GM19324 (cell line): ENCODE results near the gene SLC27A4.
"Not testable (repeated sequence)": the region's sequence is repeated elsewhere in the genome, so short reads cannot be mapped to it uniquely, and the experiment has no call there.

Experiments used
- ATAC-seq: cut with Tn5 transposase; IDR thresholded peaks from one replicate; pipeline ENCODE4 v1.9.1; 2021; ENCODE audit warnings: mild to moderate bottlenecking, moderate library complexity; ENCODE audit not compliant: unreplicated experiment, low FRiP score

The SLC27A4 gene

GRCh38 chr9:128323791-128324190, 16.5 kb upstream of the SLC27A4 start:
- ATAC-seq, result no peak

GRCh38 chr9:128324401-128324800, 15.9 kb upstream of the SLC27A4 start:
- ATAC-seq, result no peak

- no peak for ATAC-seq
Observed at GRCh38 chr9:128325629-128326028, 14.7 kb upstream of the SLC27A4 start.

GRCh38 chr9:128333451-128333869, 6.9 kb upstream of the SLC27A4 start:
- no peak for ATAC-seq

- ATAC-seq, result no peak
Observed at GRCh38 chr9:128335161-128335560, 5.2 kb upstream of the SLC27A4 start.

- ATAC-seq, result no peak
Observed at GRCh38 chr9:128335914-128336313, 4.4 kb upstream of the SLC27A4 start.

- ATAC-seq, result no peak
Observed at GRCh38 chr9:128337936-128338335, 2.4 kb upstream of the SLC27A4 start.

GRCh38 chr9:128338852-128339614, 1.3 kb upstream of the SLC27A4 start:
- not testable (repeated sequence) for ATAC-seq

DNA sequence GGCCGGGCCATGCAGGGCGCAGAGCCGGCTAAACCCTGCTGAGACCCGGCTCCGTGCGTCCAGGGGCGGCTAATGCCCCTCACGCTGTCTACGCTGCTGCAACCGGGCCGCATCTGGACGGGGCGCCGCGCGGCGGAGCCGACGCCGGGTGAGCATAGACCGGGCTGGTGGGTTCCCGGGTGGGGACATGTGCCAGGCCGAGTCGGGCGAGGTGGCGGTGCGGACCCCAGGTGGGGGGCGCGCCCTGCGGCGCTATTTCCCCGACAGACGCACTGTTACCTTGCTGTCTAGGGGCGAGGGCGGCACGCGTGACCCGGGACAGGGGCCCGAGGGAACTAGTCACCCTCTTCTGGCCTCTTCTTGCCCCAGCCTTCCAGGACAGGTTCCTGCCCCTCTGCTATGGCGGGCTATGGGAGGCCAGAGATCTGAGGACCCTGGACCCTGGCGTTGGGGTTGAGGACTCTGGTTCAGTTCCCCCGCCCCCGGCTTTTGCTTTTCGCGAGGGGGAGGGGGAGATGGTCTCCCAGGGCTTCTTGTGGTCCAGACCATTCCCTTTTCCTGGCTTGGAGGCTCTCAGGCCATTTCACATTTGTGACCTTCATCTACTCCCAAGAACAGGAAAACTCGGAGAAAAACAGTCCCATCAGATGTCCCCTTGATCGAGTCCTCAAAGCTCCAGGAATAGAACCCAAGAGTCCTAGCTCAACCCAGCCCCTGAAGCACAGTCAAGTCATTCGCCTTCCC, 536 bp downstream of the SLC27A4 start:
- no peak for ATAC-seq

DNA sequence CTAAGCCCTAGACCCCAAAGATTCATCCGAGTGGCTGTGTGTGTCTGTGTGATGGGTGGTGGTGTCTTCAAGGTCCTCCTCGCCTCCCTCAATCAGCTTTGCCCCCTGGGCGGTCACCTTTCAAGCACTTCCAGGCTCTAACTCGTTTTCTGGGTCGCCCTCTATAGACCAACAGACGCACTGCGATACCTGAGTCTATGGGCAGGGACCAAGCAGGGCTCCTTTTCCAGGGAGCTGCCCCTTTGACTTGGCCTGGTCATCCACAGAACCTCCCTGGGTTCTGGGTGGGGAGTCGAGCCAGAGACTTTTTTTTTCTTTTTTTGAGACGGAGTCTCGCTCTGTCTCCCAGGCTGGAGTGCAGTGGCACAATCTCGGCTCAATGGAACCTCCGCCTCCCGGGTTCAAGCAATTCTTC, 1.1 kb downstream of the SLC27A4 start:
- ATAC-seq, result no peak

- ATAC-seq, result no peak
Observed at GRCh38 chr9:128342971-128343680, 2.8 kb downstream of the SLC27A4 start.

DNA sequence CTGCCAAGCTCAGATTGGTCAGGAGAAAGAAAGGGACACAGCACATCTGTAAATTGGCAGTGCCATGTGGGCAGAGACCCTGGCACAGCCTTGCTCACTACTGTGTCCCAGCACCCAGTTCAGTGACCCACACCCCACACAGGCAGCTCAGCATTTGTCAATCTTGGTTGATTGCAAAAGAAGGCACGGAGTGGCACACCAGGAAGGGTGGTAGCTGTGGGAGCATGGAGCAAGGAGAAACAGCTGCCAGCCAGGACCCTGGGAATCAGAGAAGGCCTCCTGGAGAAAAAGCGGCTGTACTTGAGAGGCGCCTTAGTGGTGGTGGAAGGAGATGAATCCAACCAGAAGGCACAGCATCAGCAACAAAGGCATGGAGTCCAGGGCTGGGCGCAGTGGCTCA, 3.5 kb downstream of the SLC27A4 start:
- no peak for ATAC-seq

GRCh38 chr9:128344931-128345605, 4.7 kb downstream of the SLC27A4 start:
- ATAC-seq, result no peak

DNA sequence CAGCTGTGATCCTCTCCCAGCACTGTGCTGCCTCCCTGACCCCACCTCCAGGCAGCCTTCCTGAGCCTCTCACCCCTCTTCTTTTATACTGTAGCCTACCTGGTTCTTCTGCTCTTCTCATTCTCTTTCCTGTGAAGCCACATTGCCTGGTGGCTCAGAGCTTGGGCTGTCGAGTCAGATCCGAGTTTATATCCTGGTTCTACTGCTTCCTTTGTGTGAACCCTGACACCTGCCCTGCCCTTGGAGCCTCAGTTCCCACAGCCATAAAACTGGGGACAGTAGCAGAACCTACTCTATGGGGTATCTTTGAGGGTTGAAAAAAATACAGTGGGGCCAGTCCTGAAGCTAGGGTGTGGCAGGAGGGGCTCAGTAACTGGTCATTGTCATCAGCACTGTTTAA, 8.8 kb downstream of the SLC27A4 start:
- no peak for ATAC-seq

GRCh38 chr9:128349772-128350171, 9.4 kb downstream of the SLC27A4 start:
- no peak for ATAC-seq

GRCh38 chr9:128355451-128355850, 15.1 kb downstream of the SLC27A4 start:
- no peak for ATAC-seq

DNA sequence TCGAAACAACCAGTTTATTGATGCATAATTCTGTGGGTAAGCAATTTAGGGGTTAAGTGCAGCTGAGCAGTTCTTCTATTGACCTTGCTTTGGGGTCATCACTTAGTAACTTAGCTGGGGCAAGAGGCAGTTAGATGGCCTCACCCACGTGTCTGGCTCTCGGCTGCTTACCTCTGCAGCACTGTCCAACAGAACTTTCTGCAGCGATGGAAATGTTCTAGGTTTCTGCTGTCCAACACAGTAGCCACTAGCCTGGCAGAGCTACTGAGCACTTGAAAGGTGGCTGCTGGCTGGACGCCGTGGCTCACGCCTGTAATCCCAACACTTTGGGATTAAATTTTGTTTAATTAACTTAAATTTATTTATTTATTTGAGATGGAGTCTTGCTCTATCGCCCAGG, 17.8 kb downstream of the SLC27A4 start:
- no peak for ATAC-seq

- no peak for ATAC-seq
Observed at GRCh38 chr9:128358861-128359260, 18.5 kb downstream of the SLC27A4 start.

DNA sequence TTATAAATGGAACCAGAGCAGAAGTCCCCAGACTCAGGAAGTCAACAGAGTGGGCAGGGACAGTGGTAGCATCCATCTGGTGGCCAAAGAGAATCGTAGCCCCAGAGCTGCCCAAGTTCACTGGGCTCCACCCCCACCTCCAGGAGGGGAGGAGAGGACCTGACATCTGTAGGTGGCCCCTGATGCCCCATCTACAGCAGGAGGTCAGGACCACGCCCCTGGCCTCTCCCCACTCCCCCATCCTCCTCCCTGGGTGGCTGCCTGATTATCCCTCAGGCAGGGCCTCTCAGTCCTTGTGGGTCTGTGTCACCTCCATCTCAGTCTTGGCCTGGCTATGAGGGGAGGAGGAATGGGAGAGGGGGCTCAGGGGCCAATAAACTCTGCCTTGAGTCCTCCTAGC, 20.5 kb downstream of the SLC27A4 start:
- ATAC-seq, result no peak

GRCh38 chr9:128361296-128361985, 21.1 kb downstream of the SLC27A4 start:
- ATAC-seq, result no peak
